C4-2B (cell line): ENCODE measurements around the gene C10orf53.

Source experiments
- CTCF ChIP-seq: fragments of 450-650 bp; conservative IDR thresholded peaks from 2 replicates; pipeline ENCODE4 v1.5.1; 2017; ENCODE audit warnings: mild to moderate bottlenecking
- ZFX ChIP-seq: fragments of 450-650 bp; IDR thresholded peaks from 2 replicates; pipeline ENCODE4 v1.6.1; 2017

GRCh38 chr10:49656845-49657493 lies 22.5 kb upstream of the C10orf53 start:
- TF ChIP-seq CTCF (no peak), ZFX (no peak)
